Measurements from ENCODE around the gene CS.
"Not testable (repeated sequence)": the region's sequence is repeated elsewhere in the genome, so short reads cannot be mapped to it uniquely, and the experiment has no call there.

CS gene

DNA sequence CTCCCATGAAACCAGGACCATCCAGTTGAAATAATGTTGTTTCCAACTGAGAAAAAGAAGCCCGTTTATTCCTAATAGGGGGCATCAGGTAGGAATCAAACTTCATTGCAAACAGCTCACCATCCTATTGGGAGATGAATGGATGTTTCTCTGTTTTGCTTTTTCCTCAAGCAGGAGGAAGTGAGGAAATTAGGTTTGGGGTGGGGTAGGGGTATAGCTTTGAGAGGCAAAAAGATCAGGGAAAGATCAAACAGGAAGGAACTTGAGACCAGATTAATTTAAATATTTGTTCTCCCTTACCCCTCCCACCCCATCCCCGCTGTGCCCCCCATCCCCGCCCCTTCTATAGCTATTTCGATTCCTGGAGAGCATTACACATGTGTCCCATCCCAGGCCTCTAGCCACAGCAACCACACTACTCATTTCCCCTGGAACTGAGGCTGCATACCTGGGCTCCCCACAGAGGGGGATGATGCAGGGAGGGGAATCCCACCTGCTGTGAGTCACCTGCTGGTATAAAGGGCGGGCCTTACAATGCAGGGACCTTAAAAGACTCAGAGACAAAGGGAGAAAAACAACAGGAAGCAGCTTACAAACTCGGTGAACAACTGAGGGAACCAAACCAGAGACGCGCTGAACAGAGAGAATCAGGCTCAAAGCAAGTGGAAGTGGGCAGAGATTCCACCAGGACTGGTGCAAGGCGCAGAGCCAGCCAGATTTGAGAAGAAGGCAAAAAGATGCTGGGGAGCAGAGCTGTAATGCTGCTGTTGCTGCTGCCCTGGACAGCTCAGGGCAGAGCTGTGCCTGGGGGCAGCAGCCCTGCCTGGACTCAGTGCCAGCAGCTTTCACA lies 38.4 kb upstream of the CS start, which contains the start of gene IL23A:
TSS of gene IL23A (plus strand) at position 577 of the 850 bp plus-strand sequence. CDS start at position 738, 161 bp downstream.
- DNase-seq (ENCODE audit: extremely low read depth, low read depth): no peak
- no peak within 1 kb of the TSS for H3K4me3 ChIP-seq (replicated peaks; ENCODE audit: low read depth, low read length)
- TF ChIP-seq, protein P1, sequence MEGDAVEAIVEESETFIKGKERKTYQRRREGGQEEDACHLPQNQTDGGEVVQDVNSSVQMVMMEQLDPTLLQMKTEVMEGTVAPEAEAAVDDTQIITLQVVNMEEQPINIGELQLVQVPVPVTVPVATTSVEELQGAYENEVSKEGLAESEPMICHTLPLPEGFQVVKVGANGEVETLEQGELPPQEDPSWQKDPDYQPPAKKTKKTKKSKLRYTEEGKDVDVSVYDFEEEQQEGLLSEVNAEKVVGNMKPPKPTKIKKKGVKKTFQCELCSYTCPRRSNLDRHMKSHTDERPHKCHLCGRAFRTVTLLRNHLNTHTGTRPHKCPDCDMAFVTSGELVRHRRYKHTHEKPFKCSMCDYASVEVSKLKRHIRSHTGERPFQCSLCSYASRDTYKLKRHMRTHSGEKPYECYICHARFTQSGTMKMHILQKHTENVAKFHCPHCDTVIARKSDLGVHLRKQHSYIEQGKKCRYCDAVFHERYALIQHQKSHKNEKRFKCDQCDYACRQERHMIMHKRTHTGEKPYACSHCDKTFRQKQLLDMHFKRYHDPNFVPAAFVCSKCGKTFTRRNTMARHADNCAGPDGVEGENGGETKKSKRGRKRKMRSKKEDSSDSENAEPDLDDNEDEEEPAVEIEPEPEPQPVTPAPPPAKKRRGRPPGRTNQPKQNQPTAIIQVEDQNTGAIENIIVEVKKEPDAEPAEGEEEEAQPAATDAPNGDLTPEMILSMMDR (IDR thresholded peaks at IDR 0.05; ENCODE audit: low read depth, low read length, missing control alignments): no peak

DNA sequence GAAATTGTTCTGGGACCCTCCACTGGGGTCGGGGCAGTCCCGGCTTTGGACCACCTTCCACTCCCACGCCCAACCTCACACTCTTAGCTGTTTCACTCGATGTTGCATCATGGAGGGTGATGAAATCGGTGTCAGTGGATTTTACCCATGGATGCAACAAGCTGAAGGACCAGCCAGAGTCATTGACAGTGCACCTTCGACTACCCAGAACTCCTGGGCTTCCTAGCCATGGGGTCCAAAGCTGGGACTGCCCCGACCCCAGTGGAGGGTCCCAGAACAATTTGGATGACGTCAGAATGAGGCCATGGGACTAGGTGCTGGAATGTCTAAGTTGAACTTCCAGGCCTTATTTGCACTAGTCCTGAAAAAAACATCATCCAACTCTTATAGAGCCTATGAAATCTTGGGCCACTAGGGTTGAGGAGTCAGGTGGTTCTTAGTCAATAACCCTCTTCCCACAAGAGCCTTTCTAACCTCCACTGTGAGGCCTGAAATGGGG lies 37.7 kb upstream of the CS start:
- H3K4me3 ChIP-seq (replicated peaks; ENCODE audit: low read depth, low read length): no peak overlapping the region
- TF ChIP-seq, protein P1 (IDR thresholded peaks at IDR 0.05; ENCODE audit: low read depth, low read length, missing control alignments): no peak
- DNase-seq (ENCODE audit: extremely low read depth, low read depth): no peak

DNA sequence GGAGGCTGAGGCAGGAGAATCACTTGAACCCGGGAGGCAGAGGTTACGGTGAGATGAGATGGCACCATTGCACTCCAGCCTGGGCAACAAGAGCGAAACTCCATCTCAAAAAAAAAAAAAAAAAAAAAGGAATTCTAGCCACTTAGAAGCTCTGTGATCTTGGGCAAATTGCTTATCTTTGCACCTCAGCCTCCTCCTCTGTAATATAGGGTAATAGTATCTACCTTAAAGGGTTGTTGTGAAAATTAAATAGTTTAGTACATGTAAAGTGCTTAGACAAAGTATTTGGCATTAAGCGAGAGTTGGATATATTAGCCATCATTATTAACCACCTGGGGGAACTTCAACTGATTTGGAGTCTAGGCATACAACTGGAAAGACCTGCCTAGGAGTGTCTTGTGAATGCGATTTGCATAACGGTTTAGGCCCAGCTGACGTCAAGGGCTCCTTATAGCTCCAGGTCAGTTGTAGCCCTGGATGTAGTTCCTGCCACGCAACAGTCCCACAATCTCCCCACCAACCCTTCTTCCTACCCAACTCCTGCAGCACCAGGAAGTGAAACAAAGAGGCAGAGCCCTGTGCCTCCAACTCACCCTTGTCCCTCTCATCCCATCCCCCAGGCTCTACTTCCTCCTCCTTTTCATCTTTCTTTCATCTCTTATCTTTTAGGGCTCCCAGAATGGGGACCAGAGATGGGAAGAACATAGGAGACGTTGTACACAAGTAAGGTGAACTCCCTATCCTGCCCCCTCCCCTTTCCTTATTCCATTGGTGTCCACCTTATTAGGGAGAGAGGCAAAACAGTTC lies 36.4 kb upstream of the CS start:
- TF ChIP-seq, protein P1 (IDR thresholded peaks at IDR 0.05; ENCODE audit: low read depth, low read length, missing control alignments): no peak
- no peak for DNase-seq (ENCODE audit: extremely low read depth, low read depth)
- H3K4me3 ChIP-seq (replicated peaks; ENCODE audit: low read depth, low read length): no peak overlapping the region

DNA sequence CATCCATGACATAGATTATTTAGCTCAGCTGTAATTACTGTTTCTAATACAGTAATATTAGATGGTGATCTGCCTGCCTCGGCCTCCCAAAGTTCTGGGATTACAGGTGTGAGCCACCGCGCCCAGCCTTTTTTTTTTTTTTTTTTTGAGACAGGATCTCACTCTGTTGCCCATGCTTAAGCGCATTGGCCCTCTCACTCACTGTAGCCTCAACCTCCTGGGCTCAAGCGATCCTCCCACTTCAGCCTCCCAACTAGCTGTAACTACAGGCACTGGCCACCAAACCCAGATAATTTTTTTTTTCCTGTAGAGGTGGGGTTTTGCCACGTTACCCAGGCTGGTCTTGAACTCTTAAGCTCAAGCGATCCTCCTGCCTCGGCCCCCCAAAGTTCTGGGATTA lies 35.4 kb upstream of the CS start:
- not testable (repeated sequence) for DNase-seq (ENCODE audit: extremely low read depth, low read depth)

DNA sequence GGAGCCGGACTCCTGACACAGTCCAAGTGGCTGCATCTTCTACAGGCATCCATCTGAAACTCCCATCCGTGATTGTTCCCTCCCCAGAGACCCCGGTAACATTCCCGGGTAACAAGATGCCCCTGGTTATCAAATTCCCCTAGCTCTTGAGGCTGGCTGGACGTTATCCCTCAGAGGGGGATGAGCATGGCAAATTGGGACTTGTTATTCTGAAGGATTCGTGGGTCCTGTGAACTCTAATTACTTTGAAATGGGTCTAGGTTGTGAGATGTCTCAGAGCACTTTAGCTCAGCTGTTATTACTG lies 34.3 kb upstream of the CS start:
- TF ChIP-seq, protein P1 (IDR thresholded peaks at IDR 0.05; ENCODE audit: low read depth, low read length, missing control alignments): no peak
- H3K4me3 ChIP-seq (replicated peaks; ENCODE audit: low read depth, low read length): peak overlapping the region; percentile 59
- no peak for DNase-seq (ENCODE audit: extremely low read depth, low read depth)

More for the DNA sequence above, 35.4 kb upstream of the CS start:
- H3K4me3 ChIP-seq (replicated peaks; ENCODE audit: low read depth, low read length): not testable (repeated sequence)

DNA sequence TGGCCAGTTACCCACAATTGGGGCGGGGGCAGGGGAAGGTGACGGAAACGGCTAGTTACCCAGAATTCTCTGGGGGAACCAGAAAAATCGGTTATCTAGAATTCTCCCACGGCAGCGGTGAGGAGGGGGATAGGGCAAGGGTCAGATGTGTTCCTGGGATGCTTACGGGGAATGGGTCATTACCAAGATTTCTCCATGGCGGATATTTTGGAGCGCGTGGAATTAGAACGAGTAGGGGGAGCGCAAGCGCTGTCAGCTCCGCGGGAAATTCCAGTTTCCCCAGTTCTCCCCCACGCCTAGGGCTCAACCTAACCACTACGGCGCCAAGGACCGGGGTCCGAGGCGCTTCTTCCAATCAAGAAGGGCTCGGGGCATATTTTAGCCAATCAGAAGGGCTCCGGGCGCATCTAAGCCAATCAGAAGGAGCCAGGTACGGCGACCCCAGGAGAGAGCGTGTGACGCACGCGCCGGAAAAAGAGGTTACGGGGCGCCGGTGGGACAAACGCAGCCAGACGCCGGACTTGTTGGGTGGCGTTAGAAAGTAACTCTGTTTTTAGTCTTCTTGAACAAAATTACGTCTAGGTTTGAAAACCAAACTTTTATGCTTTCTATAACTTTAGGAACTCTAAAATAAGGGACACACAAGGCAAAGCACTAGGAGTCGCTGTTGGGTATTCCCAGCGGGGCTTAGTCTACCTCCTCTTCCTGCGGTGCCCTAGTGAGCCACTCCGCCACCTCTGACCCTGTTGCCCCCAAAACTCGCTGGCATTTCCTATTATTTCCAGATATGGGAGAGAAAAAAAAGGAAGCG lies 33.8 kb upstream of the CS start, which contains the start of gene PAN2:
TSS of gene PAN2 (minus strand) at position 322 of the 811 bp plus-strand sequence. CDS start 906 bp downstream, outside the sequence.
- peak; percentile 87 for DNase-seq (ENCODE audit: extremely low read depth, low read depth)
- TF ChIP-seq, protein P1 (IDR thresholded peaks at IDR 0.05; ENCODE audit: low read depth, low read length, missing control alignments): peak; percentile 69
- H3K4me3 ChIP-seq (replicated peaks; ENCODE audit: low read depth, low read length): peak within 1 kb of the TSS; percentile 59
